ENCODE measurements around the gene TRPM8.

DNA sequence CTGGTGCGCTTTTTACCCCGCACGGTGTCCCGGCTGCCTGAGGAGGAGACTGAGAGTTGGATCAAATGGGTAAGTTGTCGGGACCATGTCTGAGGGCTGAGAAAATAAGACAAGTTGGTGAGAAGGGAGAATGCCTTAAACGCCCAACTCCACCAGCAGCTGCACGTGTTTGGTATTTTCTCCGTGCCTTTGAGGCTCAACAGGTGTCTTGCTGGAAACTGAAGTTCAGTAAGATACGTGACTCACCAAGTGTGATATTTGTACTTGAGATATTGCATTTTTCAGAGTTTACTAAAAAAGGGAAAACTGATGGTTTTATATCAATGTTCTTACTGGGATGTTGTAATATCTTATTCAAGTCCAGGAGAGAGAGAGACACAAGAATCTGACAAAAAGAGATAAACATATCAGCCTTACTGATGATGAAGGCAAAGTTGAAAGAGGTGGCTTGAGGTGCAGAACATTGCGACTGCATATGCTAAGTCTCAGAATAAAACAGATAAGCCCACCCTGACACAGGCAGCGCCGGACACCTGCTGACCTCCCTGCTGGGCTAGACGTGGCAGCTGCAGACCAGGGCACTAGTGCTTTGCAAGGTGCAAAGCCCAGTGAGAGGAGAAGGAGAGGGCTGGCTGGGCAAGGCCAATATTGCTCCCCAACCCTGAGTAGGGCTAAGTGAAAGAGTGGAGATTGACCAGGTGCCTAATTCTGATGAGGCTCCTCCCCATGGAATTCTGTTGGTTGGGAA, 33.1 kb downstream of the TRPM8 start:
- TF ChIP-seq TAF1 (IDR thresholded peaks at IDR 0.05; ENCODE audit: low read depth), result no peak
- TF ChIP-seq EP300 (IDR thresholded peaks at IDR 0.05; ENCODE audit: borderline replicate concordance), result no peak
- TF ChIP-seq FOXM1 (IDR thresholded peaks at IDR 0.05; ENCODE audit: borderline replicate concordance, low read depth), result no peak
- TF ChIP-seq, protein P1, sequence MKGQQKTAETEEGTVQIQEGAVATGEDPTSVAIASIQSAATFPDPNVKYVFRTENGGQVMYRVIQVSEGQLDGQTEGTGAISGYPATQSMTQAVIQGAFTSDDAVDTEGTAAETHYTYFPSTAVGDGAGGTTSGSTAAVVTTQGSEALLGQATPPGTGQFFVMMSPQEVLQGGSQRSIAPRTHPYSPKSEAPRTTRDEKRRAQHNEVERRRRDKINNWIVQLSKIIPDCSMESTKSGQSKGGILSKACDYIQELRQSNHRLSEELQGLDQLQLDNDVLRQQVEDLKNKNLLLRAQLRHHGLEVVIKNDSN (IDR thresholded peaks at IDR 0.05), result no peak
- TF ChIP-seq, protein P2, sequence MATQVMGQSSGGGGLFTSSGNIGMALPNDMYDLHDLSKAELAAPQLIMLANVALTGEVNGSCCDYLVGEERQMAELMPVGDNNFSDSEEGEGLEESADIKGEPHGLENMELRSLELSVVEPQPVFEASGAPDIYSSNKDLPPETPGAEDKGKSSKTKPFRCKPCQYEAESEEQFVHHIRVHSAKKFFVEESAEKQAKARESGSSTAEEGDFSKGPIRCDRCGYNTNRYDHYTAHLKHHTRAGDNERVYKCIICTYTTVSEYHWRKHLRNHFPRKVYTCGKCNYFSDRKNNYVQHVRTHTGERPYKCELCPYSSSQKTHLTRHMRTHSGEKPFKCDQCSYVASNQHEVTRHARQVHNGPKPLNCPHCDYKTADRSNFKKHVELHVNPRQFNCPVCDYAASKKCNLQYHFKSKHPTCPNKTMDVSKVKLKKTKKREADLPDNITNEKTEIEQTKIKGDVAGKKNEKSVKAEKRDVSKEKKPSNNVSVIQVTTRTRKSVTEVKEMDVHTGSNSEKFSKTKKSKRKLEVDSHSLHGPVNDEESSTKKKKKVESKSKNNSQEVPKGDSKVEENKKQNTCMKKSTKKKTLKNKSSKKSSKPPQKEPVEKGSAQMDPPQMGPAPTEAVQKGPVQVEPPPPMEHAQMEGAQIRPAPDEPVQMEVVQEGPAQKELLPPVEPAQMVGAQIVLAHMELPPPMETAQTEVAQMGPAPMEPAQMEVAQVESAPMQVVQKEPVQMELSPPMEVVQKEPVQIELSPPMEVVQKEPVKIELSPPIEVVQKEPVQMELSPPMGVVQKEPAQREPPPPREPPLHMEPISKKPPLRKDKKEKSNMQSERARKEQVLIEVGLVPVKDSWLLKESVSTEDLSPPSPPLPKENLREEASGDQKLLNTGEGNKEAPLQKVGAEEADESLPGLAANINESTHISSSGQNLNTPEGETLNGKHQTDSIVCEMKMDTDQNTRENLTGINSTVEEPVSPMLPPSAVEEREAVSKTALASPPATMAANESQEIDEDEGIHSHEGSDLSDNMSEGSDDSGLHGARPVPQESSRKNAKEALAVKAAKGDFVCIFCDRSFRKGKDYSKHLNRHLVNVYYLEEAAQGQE (IDR thresholded peaks at IDR 0.05; ENCODE audit: low read depth), result no peak
- TF ChIP-seq, protein P3, sequence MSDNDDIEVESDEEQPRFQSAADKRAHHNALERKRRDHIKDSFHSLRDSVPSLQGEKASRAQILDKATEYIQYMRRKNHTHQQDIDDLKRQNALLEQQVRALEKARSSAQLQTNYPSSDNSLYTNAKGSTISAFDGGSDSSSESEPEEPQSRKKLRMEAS (IDR thresholded peaks at IDR 0.05), result no peak
- TF ChIP-seq ZBTB7A (IDR thresholded peaks at IDR 0.05; ENCODE audit: low read depth), result no peak
- TF ChIP-seq RAD21 (IDR thresholded peaks at IDR 0.05; ENCODE audit: low read depth), result no peak
- no peak for TF ChIP-seq EGR1 (IDR thresholded peaks at IDR 0.05)
- no peak for TF ChIP-seq TCF12 (IDR thresholded peaks at IDR 0.05; ENCODE audit: low read depth)
- TF ChIP-seq CEBPB (IDR thresholded peaks at IDR 0.05), result no peak
- TF ChIP-seq YY1 (IDR thresholded peaks at IDR 0.05; ENCODE audit: low read depth), result no peak
